BLaER1 (cell line): ENCODE data around the gene KDELR3.
A peak's percentile ranks its signal among the peaks of the same experiment; 100 is the strongest.

Source experiments
- H3K27ac ChIP-seq: shearing (Covaris generic); formaldehyde crosslinking; 2 replicates; pipeline ENCODE4 v1.8.1; 2022
- H3K27me3 ChIP-seq: shearing (Covaris generic); formaldehyde crosslinking; 2 replicates; pipeline ENCODE4 v1.8.1; 2022
- H3K36me3 ChIP-seq: shearing (Covaris generic); formaldehyde crosslinking; 2 replicates; pipeline ENCODE4 v1.8.1; 2022
- H3K4me1 ChIP-seq: shearing (Covaris generic); formaldehyde crosslinking; 2 replicates; pipeline ENCODE4 v1.8.1; 2022
- H3K4me2 ChIP-seq: shearing (Covaris generic); formaldehyde crosslinking; 2 replicates; pipeline ENCODE4 v1.8.1; 2022
- H3K4me3 ChIP-seq: shearing (Covaris generic); formaldehyde crosslinking; 2 replicates; pipeline ENCODE4 v1.8.1; 2022
- H3K9ac ChIP-seq: shearing (Covaris generic); formaldehyde crosslinking; 2 replicates; pipeline ENCODE4 v1.8.1; 2022
- H3K9me3 ChIP-seq: shearing (Covaris generic); formaldehyde crosslinking; 2 replicates; pipeline ENCODE4 v1.8.1; 2022
- H4K20me1 ChIP-seq: shearing (Covaris generic); formaldehyde crosslinking; 2 replicates; pipeline ENCODE4 v1.8.1; 2022
- Cebpa-rat ChIP-seq: shearing (Covaris generic); IDR thresholded peaks from 2 replicates; pipeline ENCODE4 v1.8.1; 2022

KDELR3 gene

DNA sequence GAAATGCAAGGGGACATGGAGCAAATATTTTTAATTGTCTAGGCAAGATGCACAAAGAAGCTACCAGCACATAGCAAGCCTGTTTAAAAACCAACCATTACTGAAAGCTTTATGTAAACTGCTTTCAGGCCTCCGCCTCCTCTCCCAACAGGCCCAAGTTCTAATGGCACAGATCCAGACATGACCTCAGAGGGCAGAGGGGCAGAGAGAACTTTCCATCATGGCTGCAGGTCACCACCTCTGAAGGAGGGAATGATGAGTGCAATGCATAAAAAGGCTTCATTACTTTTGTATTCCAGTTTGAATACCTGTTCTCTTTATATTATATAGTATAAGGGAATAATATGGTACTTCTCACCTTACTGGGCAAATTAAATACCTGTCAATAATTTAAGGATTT lies 23.0 kb downstream of the KDELR3 start:
- Histone ChIP-seq H3K27me3 (no peaks in the 10 kb centered on the region), H3K4me2 (no peak overlapping the region), H3K36me3 (peaks cover 100% of the 10 kb centered on the region), H3K4me3 (no peak overlapping the region), H3K27ac (no peak overlapping the region), H3K4me1 (no peaks in the 10 kb centered on the region), H3K9ac (no peak overlapping the region), H3K9me3 (no peaks in the 10 kb centered on the region), H4K20me1 (peaks cover 100% of the 10 kb centered on the region)
- TF ChIP-seq Cebpa-rat = no peak

DNA sequence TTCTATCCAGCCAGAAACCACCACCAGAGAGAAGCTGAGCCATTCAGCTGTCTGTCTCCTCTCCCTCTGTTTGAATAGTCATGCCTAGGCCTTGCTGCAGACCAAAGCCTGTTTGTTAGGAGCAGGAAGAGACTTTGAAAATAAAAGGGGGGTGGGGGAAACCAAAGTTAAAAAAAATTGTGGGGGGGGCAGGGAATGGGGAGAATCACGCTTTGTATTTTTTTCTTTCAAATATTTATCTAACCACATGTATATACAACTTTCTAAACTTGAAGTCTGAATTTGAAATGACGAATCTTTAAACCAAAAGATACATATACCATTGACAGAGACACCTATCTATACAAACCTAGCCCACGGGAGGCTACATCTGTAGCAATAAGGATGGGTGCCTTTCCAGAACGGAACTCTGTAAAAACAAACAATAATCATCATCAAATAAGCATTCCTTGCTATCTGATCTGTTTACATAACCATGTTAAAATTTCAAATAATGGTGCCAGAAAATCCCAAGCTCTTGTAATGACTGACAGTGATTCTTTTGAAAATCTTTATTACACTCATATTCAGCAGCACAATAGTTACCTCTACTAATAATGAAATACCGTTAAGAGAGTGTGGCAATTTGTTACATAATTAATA lies 23.9 kb downstream of the KDELR3 start:
- Histone ChIP-seq H3K27ac (no peak overlapping the region), H3K4me2 (no peak overlapping the region)

DNA sequence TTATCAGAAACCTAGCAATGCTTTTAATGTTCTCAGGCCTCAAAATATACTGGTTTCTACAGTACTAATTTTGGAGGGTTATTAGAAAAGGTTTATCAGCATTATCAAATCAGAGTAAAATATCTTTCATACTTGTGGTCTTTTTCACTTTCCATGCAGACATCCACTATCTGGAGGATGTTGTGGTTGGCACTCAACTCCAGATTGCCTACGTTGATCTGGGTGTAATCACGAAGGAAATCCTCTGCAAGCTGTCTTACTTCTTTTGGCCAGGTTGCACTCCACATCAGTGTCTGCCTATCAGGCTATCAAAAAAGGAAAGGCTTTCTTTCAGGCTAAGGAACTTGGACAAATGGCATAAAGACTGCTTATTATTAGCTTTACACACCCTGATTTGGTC lies 26.6 kb downstream of the KDELR3 start:
- Histone ChIP-seq H3K4me1 (no peaks in the 10 kb centered on the region), H3K27me3 (no peaks in the 10 kb centered on the region), H4K20me1 (peaks cover 100% of the 10 kb centered on the region), H3K4me2 (no peak overlapping the region), H3K4me3 (no peak overlapping the region), H3K9ac (no peak overlapping the region), H3K9me3 (no peaks in the 10 kb centered on the region), H3K27ac (no peak overlapping the region), H3K36me3 (peaks cover 100% of the 10 kb centered on the region)
- TF ChIP-seq Cebpa-rat = no peak

More for the DNA sequence above, 23.9 kb downstream of the KDELR3 start:
- Histone ChIP-seq H3K27me3 (no peaks in the 10 kb centered on the region), H3K9ac (no peak overlapping the region), H3K4me3 (no peak overlapping the region), H4K20me1 (peaks cover 100% of the 10 kb centered on the region), H3K9me3 (no peaks in the 10 kb centered on the region), H3K36me3 (peaks cover 100% of the 10 kb centered on the region), H3K4me1 (no peaks in the 10 kb centered on the region)
- TF ChIP-seq Cebpa-rat = no peak

DNA sequence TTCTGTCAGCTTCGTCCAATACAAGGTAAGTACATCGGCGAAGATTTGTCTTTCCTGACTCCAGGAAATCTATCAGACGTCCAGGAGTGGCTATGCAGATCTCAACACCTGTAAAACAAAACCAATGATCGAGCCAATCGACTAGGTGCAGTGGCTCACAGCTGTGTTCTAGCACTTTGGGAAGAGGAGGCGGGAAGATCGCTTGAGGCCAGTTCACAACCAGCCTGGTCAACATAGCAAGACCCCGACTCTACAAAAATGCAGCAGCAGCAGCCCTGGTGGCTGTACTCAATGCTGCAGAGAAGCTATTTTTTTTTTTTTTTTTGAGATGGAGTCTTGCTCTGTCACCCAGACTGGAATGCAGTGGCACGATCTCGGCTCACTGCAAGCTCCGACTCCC lies 27.0 kb downstream of the KDELR3 start:
- Histone ChIP-seq H3K27ac (no peak overlapping the region), H3K9ac (no peak overlapping the region), H4K20me1 (peaks cover 100% of the 10 kb centered on the region), H3K4me3 (no peak overlapping the region), H3K27me3 (no peaks in the 10 kb centered on the region), H3K9me3 (no peaks in the 10 kb centered on the region), H3K4me1 (no peaks in the 10 kb centered on the region), H3K36me3 (peaks cover 100% of the 10 kb centered on the region), H3K4me2 (no peak overlapping the region)
- no peak for TF ChIP-seq Cebpa-rat

DNA sequence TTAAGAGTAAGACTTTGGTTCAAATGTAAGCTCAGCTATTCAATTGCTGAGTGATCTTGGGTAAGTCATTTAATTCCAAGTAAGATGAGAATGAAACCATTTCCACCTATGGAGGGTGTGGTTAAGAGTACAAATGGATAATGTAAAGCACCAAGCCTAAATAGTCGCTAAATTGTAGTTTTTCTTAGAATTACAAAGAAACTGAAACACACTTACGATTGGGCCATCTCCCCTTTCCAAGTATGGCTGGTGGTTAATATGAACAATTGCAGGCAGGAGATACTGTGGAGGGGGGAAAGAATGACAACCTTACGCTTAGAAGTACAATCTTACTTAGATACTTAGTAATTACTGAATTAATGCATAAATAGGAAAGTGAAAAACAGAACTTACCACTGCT lies 30.0 kb downstream of the KDELR3 start:
- Histone ChIP-seq H3K27me3 (no peaks in the 10 kb centered on the region), H3K27ac (no peak overlapping the region), H3K4me2 (no peak overlapping the region), H3K36me3 (peaks cover 100% of the 10 kb centered on the region), H3K4me3 (no peak overlapping the region), H3K9me3 (no peaks in the 10 kb centered on the region), H4K20me1 (peaks cover 100% of the 10 kb centered on the region), H3K9ac (no peak overlapping the region), H3K4me1 (peaks cover 13% of the 10 kb centered on the region)
- no peak for TF ChIP-seq Cebpa-rat

DNA sequence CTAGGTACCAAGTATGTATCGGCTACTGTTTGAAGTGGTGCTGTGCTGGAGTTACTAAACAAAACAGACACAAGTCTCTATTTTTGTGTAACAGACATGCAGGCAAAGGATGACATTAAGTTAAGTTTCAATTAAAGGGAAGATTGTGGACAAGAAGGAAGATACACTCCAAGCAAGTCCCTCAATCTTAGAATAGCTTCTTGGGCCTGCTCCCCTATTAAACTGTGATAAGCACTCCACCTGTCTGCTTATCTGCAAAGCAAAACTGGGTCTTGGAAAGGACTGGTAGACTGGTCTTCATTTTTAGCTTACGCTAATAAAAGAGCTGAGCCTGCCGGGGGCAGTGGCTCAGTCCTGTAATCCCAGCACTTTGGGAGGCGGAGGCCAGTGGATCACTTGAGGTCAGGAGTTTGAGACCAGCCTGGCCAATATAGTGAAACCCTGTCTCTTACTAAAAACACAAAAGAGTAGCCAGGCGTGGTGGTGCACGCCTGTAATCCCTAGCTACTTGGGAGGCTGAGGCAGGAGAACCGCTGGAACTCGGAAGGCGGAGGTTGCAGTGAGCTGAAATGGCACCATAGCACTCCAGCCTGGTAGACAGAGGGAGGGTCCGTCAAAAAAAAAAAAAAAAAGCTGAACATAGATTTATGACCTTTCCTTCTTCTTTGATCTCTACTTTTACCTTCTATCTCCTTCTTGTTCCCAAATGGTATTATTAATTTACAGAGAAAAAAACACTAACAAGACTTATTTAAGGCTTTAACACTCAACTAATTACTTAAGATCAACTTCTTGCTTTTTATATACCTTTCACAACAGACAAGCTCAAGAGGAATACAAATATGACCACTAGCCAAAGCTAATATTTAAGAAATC lies 34.1 kb downstream of the KDELR3 start:
- Histone ChIP-seq H3K4me2 (peak overlapping the region; percentile 91), H3K4me1 (peaks cover 32% of the 10 kb centered on the region), H3K4me3 (no peak overlapping the region), H3K9me3 (no peaks in the 10 kb centered on the region), H3K27me3 (no peaks in the 10 kb centered on the region), H3K27ac (no peak overlapping the region), H3K36me3 (peaks cover 67% of the 10 kb centered on the region), H3K9ac (no peak overlapping the region), H4K20me1 (peaks cover 86% of the 10 kb centered on the region)
- no peak for TF ChIP-seq Cebpa-rat

DNA sequence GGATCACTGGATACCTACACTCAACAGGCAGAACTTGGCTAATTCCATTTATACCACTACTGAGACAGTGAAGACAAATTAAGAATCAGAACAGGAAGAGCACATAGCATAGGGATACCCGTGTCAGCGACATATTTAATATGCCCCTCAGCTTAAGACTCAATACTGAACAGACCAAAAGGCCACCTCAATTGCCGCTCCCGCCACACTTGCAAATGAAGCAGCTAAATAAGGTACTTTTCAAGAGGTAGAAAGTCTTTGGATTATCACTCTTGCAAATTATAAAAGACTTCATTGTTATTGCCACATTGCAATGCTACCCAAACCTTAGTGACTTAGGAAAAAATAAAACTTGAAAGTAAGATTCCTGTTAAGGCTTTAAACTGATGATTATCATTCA lies 35.1 kb downstream of the KDELR3 start:
- Histone ChIP-seq H3K9ac (no peak overlapping the region), H4K20me1 (peaks cover 76% of the 10 kb centered on the region), H3K4me2 (peak overlapping the region; percentile 91), H3K27ac (no peak overlapping the region), H3K36me3 (peaks cover 57% of the 10 kb centered on the region), H3K9me3 (no peaks in the 10 kb centered on the region), H3K4me3 (peak overlapping the region; percentile 95; the same call in 1 of the 2 replicates), H3K27me3 (no peaks in the 10 kb centered on the region), H3K4me1 (peaks cover 42% of the 10 kb centered on the region)
- TF ChIP-seq Cebpa-rat = no peak

DNA sequence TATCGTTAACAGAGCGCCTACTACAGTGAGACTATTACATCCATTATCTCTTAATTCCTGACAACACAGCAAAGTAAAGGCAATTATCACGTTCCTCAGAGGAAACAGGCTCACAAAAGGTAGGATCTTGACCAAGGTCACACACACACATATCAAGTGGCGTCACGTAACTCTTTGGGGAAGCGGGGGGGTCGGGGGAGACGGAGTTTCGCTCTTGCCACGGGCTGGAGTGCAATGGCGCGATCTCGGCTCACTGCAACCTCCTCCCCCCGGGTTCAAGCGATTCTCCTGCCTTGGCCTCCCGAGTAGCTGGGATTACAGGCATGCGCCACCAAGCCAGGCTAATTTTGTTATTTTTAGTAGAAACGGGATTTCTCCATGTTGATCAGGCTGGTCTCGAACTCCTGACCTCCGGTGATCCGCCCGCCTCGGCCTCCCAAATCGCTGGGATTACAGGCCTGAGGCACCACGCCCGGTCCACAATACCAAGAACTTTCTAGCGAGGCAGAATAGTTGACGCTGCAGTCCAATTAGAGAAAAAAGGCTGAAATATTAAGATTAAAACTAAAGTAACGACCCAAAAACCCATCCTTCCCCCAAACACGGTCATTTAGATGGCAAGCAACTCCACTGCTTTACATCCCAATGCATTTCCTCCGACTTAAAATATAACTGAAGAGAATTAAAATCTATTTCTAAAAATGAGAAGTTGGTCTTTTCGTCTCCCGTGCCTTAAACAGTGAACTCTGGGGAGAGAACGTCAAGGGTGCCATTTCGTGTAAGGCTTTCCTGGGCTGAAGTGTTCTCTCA lies 37.0 kb downstream of the KDELR3 start:
- H3K27ac ChIP-seq = peak overlapping the region; percentile 100

DNA sequence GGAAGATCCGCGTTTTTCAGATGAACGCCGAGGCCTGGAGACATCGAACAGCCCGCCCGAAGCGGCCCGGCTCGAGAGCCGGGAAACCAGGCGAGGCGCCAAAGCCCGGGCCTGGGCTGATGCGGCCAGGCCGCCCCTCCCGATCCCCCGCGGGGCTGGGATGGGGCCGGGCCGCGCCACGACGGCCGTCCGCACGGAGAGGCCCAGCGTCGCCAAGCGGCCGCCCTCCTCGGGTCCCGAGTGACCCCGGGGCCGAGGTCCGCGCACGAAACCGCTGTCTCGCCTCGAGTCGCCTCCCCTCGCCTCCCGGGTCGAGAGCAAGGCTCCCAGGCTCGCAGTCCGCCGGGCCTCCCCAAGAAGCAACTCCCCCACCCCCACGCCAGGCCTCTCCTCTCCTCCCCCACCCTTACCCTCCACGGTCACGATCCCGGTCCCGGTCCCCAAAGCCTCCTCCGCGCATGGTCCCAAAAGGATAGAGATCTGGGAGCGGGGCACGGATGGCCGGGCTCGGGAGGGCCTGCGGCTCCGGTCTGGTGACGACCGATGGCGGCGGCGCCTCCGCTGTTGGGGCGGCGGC lies 37.7 kb downstream of the KDELR3 start:
- Histone ChIP-seq H3K9me3 (no peaks in the 10 kb centered on the region), H3K4me1 (peaks cover 68% of the 10 kb centered on the region), H3K4me2 (peak overlapping the region; percentile 91), H3K4me3 (peak overlapping the region; percentile 95), H4K20me1 (peaks cover 50% of the 10 kb centered on the region), H3K27me3 (no peaks in the 10 kb centered on the region), H3K36me3 (peaks cover 31% of the 10 kb centered on the region), H3K27ac (peak overlapping the region; percentile 100), H3K9ac (peak overlapping the region; percentile 100)
- TF ChIP-seq Cebpa-rat = no peak

More for the DNA sequence above, 37.0 kb downstream of the KDELR3 start:
- Histone ChIP-seq H3K36me3 (peaks cover 38% of the 10 kb centered on the region), H3K9me3 (no peaks in the 10 kb centered on the region), H3K27me3 (no peaks in the 10 kb centered on the region), H3K4me2 (peak overlapping the region; percentile 91), H4K20me1 (peaks cover 57% of the 10 kb centered on the region), H3K4me3 (peak overlapping the region; percentile 95), H3K9ac (peak overlapping the region; percentile 100), H3K4me1 (peaks cover 61% of the 10 kb centered on the region)
- no peak for TF ChIP-seq Cebpa-rat
